Measurements from ENCODE around the gene SHPK. TPM values are rescaled to one million over a fixed set of nuclear protein-coding genes. Genes with fewer than 3 reads are reported as not detected.
"Not testable (repeated sequence)": the region's sequence is repeated elsewhere in the genome, so short reads cannot be mapped to it uniquely, and the experiment has no call there.

SHPK gene
- total RNA-seq, 1 experiment from 2014 or later, result 19.6 TPM

GRCh38 chr17:3582915-3583314 lies 53.1 kb downstream of the SHPK start:
- Histone ChIP-seq H3K9ac (ENCODE audit: low read length) (no peak overlapping the region), H2AFZ (ENCODE audit: low read depth, low read length, poor library complexity, severe bottlenecking) (no peak overlapping the region), H4K20me1 (ENCODE audit: insufficient read depth) (no peaks in the 10 kb centered on the region), H3K9me2 (ENCODE audit: insufficient read depth) (no peaks in the 10 kb centered on the region), H3K36me3 (ENCODE audit: control insufficient read depth in 1 of 2, insufficient read depth in 2 of 2, low read length in 2 of 2) (peaks cover 7 to 9% of the 10 kb centered on the region in 2 experiments; a peak in 2 of 4 replicates), H3K4me2 (ENCODE audit: low read length) (no peak overlapping the region), H3K27ac (ENCODE audit: low read depth, low read length) (no peak overlapping the region), H3K79me2 (ENCODE audit: insufficient read depth, low read length) (no peaks in the 10 kb centered on the region), H3K27me3 (ENCODE audit: insufficient read depth, low read length) (no peaks in the 10 kb centered on the region), H3K4me1 (ENCODE audit: control insufficient read depth in 1 of 2, insufficient read depth in 2 of 2, low read length in 2 of 2) (no peaks in the 10 kb centered on the region), H3K9me3 (ENCODE audit: control insufficient read depth in 1 of 2, insufficient read depth in 1 of 2, low read depth in 1 of 2, low read length in 2 of 2) (no peaks in the 10 kb centered on the region), H3K4me3 (replicated peaks in 1 of 2; ENCODE audit: low read depth in 1 of 2, low read length in 2 of 2) (no peak overlapping the region)
- RAD21 ChIA-PET (ENCODE audit: low non-redundant PET in 1 of 2, low total read pairs in 2 of 2, uncharacterized antibody in 2 of 2, unreplicated experiment in 2 of 2), result no interaction called here
- POLR2A ChIA-PET, result no interaction called here
- TF ChIP-seq MAX (IDR thresholded peaks at IDR 0.05) (no peak), JUND (IDR thresholded peaks at IDR 0.05) (no peak), ATF3 (IDR thresholded peaks at IDR 0.05) (no peak), CBX3 (IDR thresholded peaks at IDR 0.05; ENCODE audit: low read depth) (no peak), REST (IDR thresholded peaks at IDR 0.05; ENCODE audit: low read depth) (no peak), EGR1 (IDR thresholded peaks at IDR 0.05; ENCODE audit: low read depth) (no peak), SRF (IDR thresholded peaks at IDR 0.05; ENCODE audit: low read depth) (no peak), FOSL1 (IDR thresholded peaks at IDR 0.05; ENCODE audit: low read depth) (no peak), POLR2AphosphoS5 (IDR thresholded peaks at IDR 0.05; ENCODE audit: low read depth, low read length) (no peak)
- TF ChIP-seq, protein P1, sequence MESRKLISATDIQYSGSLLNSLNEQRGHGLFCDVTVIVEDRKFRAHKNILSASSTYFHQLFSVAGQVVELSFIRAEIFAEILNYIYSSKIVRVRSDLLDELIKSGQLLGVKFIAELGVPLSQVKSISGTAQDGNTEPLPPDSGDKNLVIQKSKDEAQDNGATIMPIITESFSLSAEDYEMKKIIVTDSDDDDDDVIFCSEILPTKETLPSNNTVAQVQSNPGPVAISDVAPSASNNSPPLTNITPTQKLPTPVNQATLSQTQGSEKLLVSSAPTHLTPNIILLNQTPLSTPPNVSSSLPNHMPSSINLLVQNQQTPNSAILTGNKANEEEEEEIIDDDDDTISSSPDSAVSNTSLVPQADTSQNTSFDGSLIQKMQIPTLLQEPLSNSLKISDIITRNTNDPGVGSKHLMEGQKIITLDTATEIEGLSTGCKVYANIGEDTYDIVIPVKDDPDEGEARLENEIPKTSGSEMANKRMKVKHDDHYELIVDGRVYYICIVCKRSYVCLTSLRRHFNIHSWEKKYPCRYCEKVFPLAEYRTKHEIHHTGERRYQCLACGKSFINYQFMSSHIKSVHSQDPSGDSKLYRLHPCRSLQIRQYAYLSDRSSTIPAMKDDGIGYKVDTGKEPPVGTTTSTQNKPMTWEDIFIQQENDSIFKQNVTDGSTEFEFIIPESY (IDR thresholded peaks at IDR 0.05; ENCODE audit: extremely low read depth, insufficient replicate concordance, low read length), result no peak
- intact Hi-C loops (cut with micrococcal nuclease), result no loop called here
- CTCF ChIA-PET, result no interaction called here
- BruUV-seq (replicated peaks), result no TSS peak
- ATAC-seq (no peak), DNase-seq (ENCODE audit: low read depth, low spot score) (no peak)

DNA sequence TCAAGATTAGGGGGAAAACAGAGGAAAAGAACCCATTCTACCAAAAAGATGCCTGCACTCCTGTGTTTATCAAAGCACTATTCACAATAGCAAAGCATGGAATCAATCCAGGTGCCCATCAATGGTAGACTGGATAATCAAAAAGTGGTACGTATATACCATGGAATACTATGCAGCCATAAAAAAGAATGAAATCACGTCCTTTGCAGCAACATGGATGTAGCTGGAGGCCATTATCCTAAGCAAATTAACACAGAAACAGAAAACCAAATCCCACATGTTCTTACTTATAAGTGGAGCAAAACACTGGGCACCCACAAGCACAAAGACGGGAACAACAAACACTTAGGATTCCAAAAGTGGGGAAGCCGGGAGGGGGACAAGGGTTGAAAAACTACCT lies 57.4 kb downstream of the SHPK start:
- H3K79me2 ChIP-seq (ENCODE audit: insufficient read depth, low read length); H2AFZ ChIP-seq (ENCODE audit: low read depth, low read length, poor library complexity, severe bottlenecking); H3K4me1 ChIP-seq (ENCODE audit: control insufficient read depth in 1 of 2, insufficient read depth in 2 of 2, low read length in 2 of 2); H3K4me3 ChIP-seq (replicated peaks in 1 of 2; ENCODE audit: low read depth in 1 of 2, low read length in 2 of 2); H3K27me3 ChIP-seq (ENCODE audit: insufficient read depth, low read length); H3K4me2 ChIP-seq (ENCODE audit: low read length); DNase-seq (ENCODE audit: low read depth, low spot score); H3K27ac ChIP-seq (ENCODE audit: low read depth, low read length); H3K9ac ChIP-seq (ENCODE audit: low read length); H4K20me1 ChIP-seq (ENCODE audit: insufficient read depth); H3K9me3 ChIP-seq (ENCODE audit: control insufficient read depth in 1 of 2, insufficient read depth in 1 of 2, low read depth in 1 of 2, low read length in 2 of 2); intact Hi-C loops (cut with micrococcal nuclease); RAD21 ChIA-PET (ENCODE audit: low non-redundant PET in 1 of 2, low total read pairs in 2 of 2, uncharacterized antibody in 2 of 2, unreplicated experiment in 2 of 2); POLR2A ChIA-PET; BruUV-seq (replicated peaks); H3K36me3 ChIP-seq (ENCODE audit: control insufficient read depth in 1 of 2, insufficient read depth in 2 of 2, low read length in 2 of 2); ATAC-seq; CTCF ChIA-PET; H3K9me2 ChIP-seq (ENCODE audit: insufficient read depth): not testable (repeated sequence)

Measured in HCT116 (cell line).